WTC11 (cell line): ENCODE measurements around the gene DOK1. TPM values are rescaled to one million over a fixed set of nuclear protein-coding genes. Genes with fewer than 3 reads are reported as not detected.

Experiments
- AR ChIP-seq: fragments of 250-450 bp; sonication (Bioruptor Pico); IDR thresholded peaks from 2 replicates; pipeline ENCODE4 v1.9.0; 2021; ENCODE audit warnings: mild to moderate bottlenecking
- E2F4 ChIP-seq: sonication (generic); formaldehyde crosslinking; IDR thresholded peaks from 2 replicates; pipeline ENCODE4 v1.8.1; 2022; ENCODE audit warnings: low read depth, mild to moderate bottlenecking, moderate library complexity, missing genetic modification reagents, borderline replicate concordance
- ESRRA ChIP-seq: sonication (generic); formaldehyde crosslinking; IDR thresholded peaks from 2 replicates; pipeline ENCODE4 v1.8.1; 2022; ENCODE audit warnings: mild to moderate bottlenecking, missing genetic modification reagents, borderline replicate concordance
- FOXJ3 ChIP-seq: sonication (generic); formaldehyde crosslinking; IDR thresholded peaks from 2 replicates; pipeline ENCODE4 v1.9.0; 2021; ENCODE audit warnings: missing genetic modification reagents, mild to moderate bottlenecking, borderline replicate concordance
- FOXP1 ChIP-seq: sonication (generic); formaldehyde crosslinking; IDR thresholded peaks from 2 replicates; pipeline ENCODE4 v1.8.0; 2022; ENCODE audit warnings: missing genetic modification reagents, mild to moderate bottlenecking, moderate library complexity, borderline replicate concordance
- GABPB1 ChIP-seq: sonication (generic); formaldehyde crosslinking; IDR thresholded peaks from 2 replicates; pipeline ENCODE4 v1.8.1; 2023; ENCODE audit warnings: mild to moderate bottlenecking, missing genetic modification reagents
- HMGA2 ChIP-seq: fragments of 250-450 bp; sonication (Bioruptor Pico); IDR thresholded peaks from 2 replicates; pipeline ENCODE4 v1.4.0; 2021; ENCODE audit warnings: mild to moderate bottlenecking, moderate library complexity
- NR2C2 ChIP-seq: sonication (generic); formaldehyde crosslinking; IDR thresholded peaks from 2 replicates; pipeline ENCODE4 v1.8.0; 2022; ENCODE audit warnings: mild to moderate bottlenecking, missing genetic modification reagents
- SOX15 ChIP-seq: fragments of 250-450 bp; sonication (Bioruptor Pico); IDR thresholded peaks from 2 replicates; pipeline ENCODE4 v1.9.0; 2021; ENCODE audit warnings: mild to moderate bottlenecking
- STAT6 ChIP-seq: sonication (generic); formaldehyde crosslinking; conservative IDR thresholded peaks from 2 replicates; pipeline ENCODE4 v1.8.1; 2023; ENCODE audit warnings: mild to moderate bottlenecking, low read depth, missing genetic modification reagents, moderate library complexity
- ZNF232 ChIP-seq: sonication (generic); formaldehyde crosslinking; IDR thresholded peaks from 2 replicates; pipeline ENCODE4 v1.8.0; 2022; ENCODE audit warnings: mild to moderate bottlenecking, missing genetic modification reagents
- ZNF317 ChIP-seq: sonication (generic); formaldehyde crosslinking; IDR thresholded peaks from 2 replicates; pipeline ENCODE4 v1.8.1; 2023; ENCODE audit warnings: low read depth, mild to moderate bottlenecking, moderate library complexity, missing genetic modification reagents, borderline replicate concordance
- ZNF425 ChIP-seq: fragments of 250-450 bp; sonication (Bioruptor Pico); conservative IDR thresholded peaks from 2 replicates; pipeline ENCODE4 v1.9.0; 2021; ENCODE audit warnings: mild to moderate bottlenecking
- ZSCAN18 ChIP-seq: fragments of 250-450 bp; sonication (Bioruptor Pico); IDR thresholded peaks from 2 replicates; pipeline ENCODE4 v2.1.2; 2022; ENCODE audit warnings: mild to moderate bottlenecking, moderate library complexity
- total RNA-seq: library from RNA; stranded (reverse); gene quantifications from 3 replicates; pipeline ENCODE4 v1.2.3, GENCODE V29; 2021

Gene DOK1
- total RNA-seq, 1 experiment from 2014 or later, result 15.9 TPM

GRCh38 chr2:74529357-74530238, 24.9 kb upstream of the DOK1 start, which contains the start of the genes AUP1 and HTRA2 (continued):
- TF ChIP-seq GABPB1 (CRISPR knock-in tag), result peak; percentile 73
- no peak for TF ChIP-seq HMGA2 (CRISPR knock-in tag)
- TF ChIP-seq ESRRA (CRISPR knock-in tag), result peak; percentile 53; the same call in 1 of the 2 replicates
- TF ChIP-seq ZNF232 (CRISPR knock-in tag), result peak; percentile 78; the same call in 1 of the 2 replicates
- TF ChIP-seq NR2C2, result peak; percentile 76
- no peak for TF ChIP-seq SOX15
- no peak for TF ChIP-seq ZNF425 (CRISPR knock-in tag)
- TF ChIP-seq FOXP1 (CRISPR knock-in tag), result peak; percentile 11; the same call in 1 of the 2 replicates
- TF ChIP-seq AR (CRISPR knock-in tag), result no peak
- 0 out of 2 replicates have a peak, but pooled peaks have one; percentile 38 for TF ChIP-seq ZNF317 (CRISPR knock-in tag)
- TF ChIP-seq FOXJ3 (CRISPR knock-in tag), result no peak
- TF ChIP-seq STAT6 (CRISPR knock-in tag), result no peak
- no peak for TF ChIP-seq E2F4 (CRISPR knock-in tag)
- no peak for TF ChIP-seq ZSCAN18 (CRISPR knock-in tag)
